ENCODE data around the gene NUDT14. TPM values are rescaled to one million over a fixed set of nuclear protein-coding genes. Genes with fewer than 3 reads are reported as not detected.

The NUDT14 gene
- total and polyA plus RNA-seq, 2 of the 4 experiments (the other 2 are of a cell fraction): 5.6 to 9.3 TPM

DNA sequence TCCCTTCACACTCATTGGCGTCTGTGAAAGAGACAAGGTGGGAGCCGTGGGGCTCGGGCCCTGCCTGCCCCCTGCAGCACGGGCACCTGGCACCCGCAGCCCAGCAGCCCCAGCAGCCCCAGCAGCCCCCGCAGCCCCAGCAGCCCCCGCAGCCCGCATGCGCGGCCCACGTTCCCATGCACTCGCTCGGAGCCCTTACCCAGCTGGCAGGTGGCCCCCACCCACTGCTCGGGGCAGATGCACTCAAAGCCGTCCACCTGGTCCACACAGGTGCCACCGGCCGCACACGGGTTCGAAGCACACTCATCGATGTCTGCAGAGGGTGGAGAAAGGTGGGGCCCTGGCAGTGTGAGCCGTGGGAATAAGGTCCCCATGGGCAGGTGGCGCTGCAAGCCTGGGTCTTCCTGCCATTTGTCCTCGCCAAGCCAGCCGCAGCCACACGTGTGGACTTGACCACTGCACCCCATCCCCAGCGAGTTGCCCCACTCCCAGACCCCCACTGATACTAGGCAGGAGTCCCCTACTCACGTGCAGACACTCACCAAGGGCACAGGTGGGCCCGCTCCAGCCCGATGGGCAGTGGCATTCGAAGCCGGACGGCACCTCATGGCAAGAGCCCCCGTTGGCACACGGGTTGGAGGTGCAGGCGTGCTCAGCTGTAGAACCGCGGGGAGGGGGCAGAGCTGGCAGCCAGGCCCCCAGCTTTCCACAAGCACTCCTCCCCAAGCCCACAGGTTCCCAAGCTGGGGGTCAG is 29.9 kb downstream of the NUDT14 start:
- no peak overlapping the region for H2AK9ac ChIP-seq (replicated peaks; ENCODE audit: low read depth, low read length, poor library complexity)
- no peak overlapping the region for H3K23ac ChIP-seq (ENCODE audit: low read depth, low read length)
- no peak overlapping the region for H2BK20ac ChIP-seq (ENCODE audit: low read depth, low read length)
- no peak overlapping the region for H4K5ac ChIP-seq (ENCODE audit: low read depth, low read length)
- H3K4ac ChIP-seq (ENCODE audit: low read depth, low read length): no peak overlapping the region
- WGBS, 2 experiments (ENCODE audit: extremely low coverage in 2 of 2, insufficient read length in 1 of 2): 77% methylated on average over 16 of the region's 37 CpGs; no CpG with 5 or more reads in 1 of the 2 experiments
- H3K4me3 ChIP-seq (ENCODE audit: insufficient read depth, low read depth, low read length): no peak overlapping the region
- no peaks in the 10 kb centered on the region for H3K4me1 ChIP-seq (ENCODE audit: control insufficient read depth, insufficient read depth, low read length)
- H3K9ac ChIP-seq (ENCODE audit: low read depth, low read length): no peak overlapping the region
- H3K56ac ChIP-seq (ENCODE audit: extremely low read depth, insufficient read depth, low read length): no peak overlapping the region
- H3K27ac ChIP-seq (ENCODE audit: insufficient read depth, low read length): no peak overlapping the region
- peaks cover 6% of the 10 kb centered on the region; the same call in 1 of the 2 replicates for H3K27me3 ChIP-seq (ENCODE audit: control insufficient read depth, insufficient read depth, low read length)
- TF ChIP-seq, protein P1, sequence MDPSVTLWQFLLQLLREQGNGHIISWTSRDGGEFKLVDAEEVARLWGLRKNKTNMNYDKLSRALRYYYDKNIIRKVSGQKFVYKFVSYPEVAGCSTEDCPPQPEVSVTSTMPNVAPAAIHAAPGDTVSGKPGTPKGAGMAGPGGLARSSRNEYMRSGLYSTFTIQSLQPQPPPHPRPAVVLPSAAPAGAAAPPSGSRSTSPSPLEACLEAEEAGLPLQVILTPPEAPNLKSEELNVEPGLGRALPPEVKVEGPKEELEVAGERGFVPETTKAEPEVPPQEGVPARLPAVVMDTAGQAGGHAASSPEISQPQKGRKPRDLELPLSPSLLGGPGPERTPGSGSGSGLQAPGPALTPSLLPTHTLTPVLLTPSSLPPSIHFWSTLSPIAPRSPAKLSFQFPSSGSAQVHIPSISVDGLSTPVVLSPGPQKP (IDR thresholded peaks at IDR 0.05; ENCODE audit: borderline replicate concordance, low read depth, low read length): no peak
- TF ChIP-seq SMC3 (IDR thresholded peaks at IDR 0.05; ENCODE audit: low read depth, low read length) (no peak), BHLHE40 (IDR thresholded peaks at IDR 0.05; ENCODE audit: low read depth, low read length) (no peak), CEBPB (IDR thresholded peaks at IDR 0.05; ENCODE audit: low read depth, low read length) (no peak), POLR2A (IDR thresholded peaks at IDR 0.05; ENCODE audit: low read depth, low read length) (no peak), RCOR1 (IDR thresholded peaks at IDR 0.05; ENCODE audit: insufficient replicate concordance, low read length) (no peak), MXI1 (IDR thresholded peaks at IDR 0.05; ENCODE audit: borderline replicate concordance, low read depth, low read length) (no peak), MAZ (IDR thresholded peaks at IDR 0.05; ENCODE audit: borderline replicate concordance, low read depth, low read length) (no peak), CTCF (conservative IDR thresholded peaks at IDR 0.05; ENCODE audit: low read depth, low read length) (no peak), NFE2L2 (IDR thresholded peaks at IDR 0.05; ENCODE audit: low read depth, low read length) (no peak), MAFK (IDR thresholded peaks at IDR 0.05; ENCODE audit: low read depth, low read length) (no peak), RAD21 (IDR thresholded peaks at IDR 0.05; ENCODE audit: low read length) (no peak), RFX5 (IDR thresholded peaks at IDR 0.05; ENCODE audit: low read depth, low read length) (no peak), FOS (IDR thresholded peaks at IDR 0.05; ENCODE audit: low read depth, low read length) (no peak)
- TF ChIP-seq, protein P2, sequence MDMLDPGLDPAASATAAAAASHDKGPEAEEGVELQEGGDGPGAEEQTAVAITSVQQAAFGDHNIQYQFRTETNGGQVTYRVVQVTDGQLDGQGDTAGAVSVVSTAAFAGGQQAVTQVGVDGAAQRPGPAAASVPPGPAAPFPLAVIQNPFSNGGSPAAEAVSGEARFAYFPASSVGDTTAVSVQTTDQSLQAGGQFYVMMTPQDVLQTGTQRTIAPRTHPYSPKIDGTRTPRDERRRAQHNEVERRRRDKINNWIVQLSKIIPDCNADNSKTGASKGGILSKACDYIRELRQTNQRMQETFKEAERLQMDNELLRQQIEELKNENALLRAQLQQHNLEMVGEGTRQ (IDR thresholded peaks at IDR 0.05; ENCODE audit: low read depth, low read length): no peak
- no peak overlapping the region for H2AK5ac ChIP-seq (ENCODE audit: low read depth, low read length)
- DNase-seq (no peak), ATAC-seq (ENCODE audit: low read depth) (no peak)
- no peaks in the 10 kb centered on the region for H3K36me3 ChIP-seq (ENCODE audit: control insufficient read depth, insufficient read depth, low read length)
- CTCF ChIA-PET: no interaction called here
- POLR2A ChIA-PET (ENCODE audit: unreplicated experiment): no interaction called here
- no peak overlapping the region for H4K91ac ChIP-seq (ENCODE audit: insufficient read depth, low read depth, low read length)
- H3K18ac ChIP-seq (ENCODE audit: low read depth, low read length): no peak overlapping the region
- no peak overlapping the region for H2BK15ac ChIP-seq (ENCODE audit: low read depth, low read length)
- H3K9me3 ChIP-seq (ENCODE audit: control insufficient read depth, insufficient read depth, low read length): no peaks in the 10 kb centered on the region
- no peak overlapping the region for H2AFZ ChIP-seq (replicated peaks; ENCODE audit: low read length, poor library complexity)
- dilution Hi-C loops (cut with HindIII; ENCODE audit: low sequenced_read_pairs, unreplicated experiment): no loop called here
- no peak overlapping the region for H3K4me2 ChIP-seq (ENCODE audit: low read depth, low read length)
- no peaks in the 10 kb centered on the region for H3K79me1 ChIP-seq (ENCODE audit: low read depth in 1 of 2, low read length in 2 of 2)
- intact Hi-C loops (cut with micrococcal nuclease): no loop called here
- no peaks in the 10 kb centered on the region for H4K20me1 ChIP-seq (ENCODE audit: insufficient read depth, low read length)
- H4K8ac ChIP-seq (ENCODE audit: low read depth in 2 of 2, low read length in 2 of 2): no peak overlapping the region
- no peaks in the 10 kb centered on the region for H3K9me1 ChIP-seq (ENCODE audit: insufficient read depth, low read length)
- H3K14ac ChIP-seq (replicated peaks; ENCODE audit: low read depth, low read length): no peak overlapping the region
- no TSS peak for BruUV-seq (replicated peaks)
- in situ Hi-C loops (cut with MboI; ENCODE audit: low sequenced_read_pairs): no loop called here
- no peak overlapping the region for H2BK120ac ChIP-seq (ENCODE audit: low read depth, low read length)
- no peak overlapping the region for H2BK5ac ChIP-seq (ENCODE audit: low read depth, low read length, poor library complexity, severe bottlenecking)
